ENCODE data around the gene KIF26B. TPM values are rescaled to one million over a fixed set of nuclear protein-coding genes. Genes with fewer than 3 reads are reported as not detected.

Gene KIF26B
- polyA plus RNA-seq, 1 of the 3 experiments (the other 2 are of a cell fraction): 2.6 TPM

GRCh38 chr1:245485996-245486395 lies 331.2 kb downstream of the KIF26B start:
- TF ChIP-seq YY1 (IDR thresholded peaks at IDR 0.05; ENCODE audit: low read depth): no peak
- TF ChIP-seq NRF1 (IDR thresholded peaks at IDR 0.05; ENCODE audit: low read depth, low read length): no peak
- TF ChIP-seq USF2 (IDR thresholded peaks at IDR 0.05; ENCODE audit: borderline replicate concordance, low read depth, low read length): no peak
- TF ChIP-seq CTCF (IDR thresholded peaks at IDR 0.05): no peak
- TF ChIP-seq IRF3 (IDR thresholded peaks at IDR 0.05; ENCODE audit: low read depth, low read length): no peak
- no peak for TF ChIP-seq MAX (IDR thresholded peaks at IDR 0.05; ENCODE audit: low read depth)
- no peak for TF ChIP-seq NFIC (IDR thresholded peaks at IDR 0.05; ENCODE audit: borderline replicate concordance)
- TF ChIP-seq FOSL2 (IDR thresholded peaks at IDR 0.05; ENCODE audit: borderline replicate concordance, low read depth): no peak
- TF ChIP-seq CHD2 (IDR thresholded peaks at IDR 0.05; ENCODE audit: low read length, partially characterized antibody): no peak
- TF ChIP-seq EZH2phosphoT487 (IDR thresholded peaks at IDR 0.05; ENCODE audit: borderline replicate concordance, low read depth): no peak
- no peak for TF ChIP-seq MXI1 (IDR thresholded peaks at IDR 0.05; ENCODE audit: low read depth, low read length)
- no peak for TF ChIP-seq PBX3 (IDR thresholded peaks at IDR 0.05)
- no peak for TF ChIP-seq FOXM1 (IDR thresholded peaks at IDR 0.05; ENCODE audit: low read depth)
- no peak for TF ChIP-seq GATA2 (CRISPR knock-in tag; IDR thresholded peaks at IDR 0.05)
- TF ChIP-seq POLR2AphosphoS5 (IDR thresholded peaks at IDR 0.05; ENCODE audit: low read depth, low read length): no peak
- no peak for TF ChIP-seq SMC3 (IDR thresholded peaks at IDR 0.05; ENCODE audit: low read depth, low read length)
- no peak for TF ChIP-seq RXRA (IDR thresholded peaks at IDR 0.05; ENCODE audit: borderline replicate concordance, low read depth)
- no peak for TF ChIP-seq ELF1 (IDR thresholded peaks at IDR 0.05)
- ChIA-PET CTCF (interaction anchor here (1.7 kb wide), 1 partner anchor 126 kb away, joined by 3 read pairs; no protein-coding TSS in a partner anchor), POLR2A (no interaction called here)
- no peaks in the 10 kb centered on the region for H4K20me1 ChIP-seq (ENCODE audit: insufficient read depth)
- H3K36me3 ChIP-seq (replicated peaks in 1 of 2; ENCODE audit: control insufficient read depth in 1 of 2, insufficient read depth in 2 of 2, low read length in 1 of 2): peaks cover 0 to 28% of the 10 kb centered on the region in 2 experiments
- H3K4me3 ChIP-seq (ENCODE audit: low read depth in 2 of 2, low read length in 1 of 2): no peak overlapping the region
- no peak overlapping the region for H3K4me2 ChIP-seq
- no peaks in the 10 kb centered on the region for H3F3A ChIP-seq (replicated peaks; ENCODE audit: insufficient read depth)
- H3K79me2 ChIP-seq (ENCODE audit: insufficient read depth): no peaks in the 10 kb centered on the region
- no peak for DNase-seq
- no peaks in the 10 kb centered on the region for H3K27me3 ChIP-seq (ENCODE audit: insufficient read depth)
- 80% methylated on average over 3 of the region's 3 CpGs for WGBS (ENCODE audit: low lambda C conversion rate)
- H3K9me2 ChIP-seq: no peaks in the 10 kb centered on the region
- peaks cover 0 to 18% of the 10 kb centered on the region in 2 experiments; a peak in 1 of 4 replicates for H3K4me1 ChIP-seq (ENCODE audit: control insufficient read depth in 1 of 2, insufficient read depth in 2 of 2, low read depth in 1 of 2, low read length in 1 of 2)
- no peak overlapping the region for H2AFZ ChIP-seq (ENCODE audit: low read depth)
- H3K27ac ChIP-seq (ENCODE audit: low read depth in 2 of 2, low read length in 1 of 2): no peak overlapping the region
- H3K9ac ChIP-seq: no peak overlapping the region
- H3K9me3 ChIP-seq: no peaks in the 10 kb centered on the region

Measured in SK-N-SH (cell line).